Body of pancreas (tissue), 4 donors: ENCODE data around the gene HIPK3. TPM values are rescaled to one million over a fixed set of nuclear protein-coding genes. Genes with fewer than 3 reads are reported as not detected.

Experiments used
- ATAC-seq: fragments of 150-250 bp; one replicate; pipeline ENCODE4 v1.9.1; 2016
- DNase-seq, 4 donors: peaks; one replicate each; pipeline ENCODE4 v3.0.0-alpha.2; 2019
- H3K27ac ChIP-seq, 4 donors: fragments of 200-600 bp; sonication (generic); 1 replicate in 3 of 4; 2 replicates in 1 of 4; pipeline versions ENCODE4 v1.5.1 to v1.6.1; 2016 to 2019; ENCODE audit warnings: mild to moderate bottlenecking in 1 of 4, mixed read lengths in 1 of 4, moderate library complexity in 1 of 4
- H3K27me3 ChIP-seq, 2 donors: fragments of 200-600 bp; sonication (generic); one replicate each; pipeline ENCODE4 v1.6.0; 2016; ENCODE audit warnings: mild to moderate bottlenecking in 1 of 2
- H3K36me3 ChIP-seq, 2 donors: fragments of 200-600 bp; sonication (generic); replicated peaks in 1 of 2; 2 replicates each; pipeline ENCODE4 v1.5.1; 2016; ENCODE audit warnings: low read depth in 2 of 2; ENCODE audit not compliant: insufficient read depth in 1 of 2
- H3K4me1 ChIP-seq: fragments of 200-600 bp; sonication (generic); one replicate; pipeline ENCODE4 v1.6.0; 2016
- H3K4me3 ChIP-seq, 2 donors: fragments of 200-600 bp; sonication (generic); 1 replicate in 1 of 2; 2 replicates in 1 of 2; pipeline ENCODE4 v1.5.1; 2016 to 2019
- H3K9me3 ChIP-seq, 3 donors: fragments of 200-600 bp; sonication (generic); 1 replicate in 2 of 3; 2 replicates in 1 of 3; pipeline ENCODE4 v1.5.1; 2016
- POLR2A ChIP-seq, 3 donors: fragments of 450-650 bp; IDR thresholded peaks; one replicate each; pipeline ENCODE4 v1.6.1; 2016; ENCODE audit warnings: antibody characterized with exemption in 3 of 3, mild to moderate bottlenecking in 2 of 3
- WGBS, 2 donors: methylation state at CpG; one replicate each; pipeline ENCODE4 v1.1.5; 2017; 5-methylcytosine and 5-hydroxymethylcytosine counted together
- intact Hi-C: fragments of 100-400 bp; cut with DNase I; formaldehyde crosslinking; loops from one replicate; pipeline ENCODE4 v1.15.1; 2023
- total RNA-seq, 2 donors: library from RNA; depleted of rRNA; stranded (reverse); fragments of >200 nt; gene quantifications; one replicate each; pipeline ENCODE4 v1.1.0, GENCODE V29; 2016
- TF ChIP-seq, protein P1 (sequence below), 7 experiments: fragments of 450-650 bp in 4 of 7; fragments of 200-600 bp in 3 of 7; sonication (generic) in 3 of 7; IDR thresholded peaks; one replicate each; pipeline ENCODE4 v1.5.1; 2016 to 2019; ENCODE audit warnings: antibody characterized with exemption in 7 of 7

Gene HIPK3
- total RNA-seq, 2 donors from 2014 or later, result 51.7 to 57.1 TPM

DNA sequence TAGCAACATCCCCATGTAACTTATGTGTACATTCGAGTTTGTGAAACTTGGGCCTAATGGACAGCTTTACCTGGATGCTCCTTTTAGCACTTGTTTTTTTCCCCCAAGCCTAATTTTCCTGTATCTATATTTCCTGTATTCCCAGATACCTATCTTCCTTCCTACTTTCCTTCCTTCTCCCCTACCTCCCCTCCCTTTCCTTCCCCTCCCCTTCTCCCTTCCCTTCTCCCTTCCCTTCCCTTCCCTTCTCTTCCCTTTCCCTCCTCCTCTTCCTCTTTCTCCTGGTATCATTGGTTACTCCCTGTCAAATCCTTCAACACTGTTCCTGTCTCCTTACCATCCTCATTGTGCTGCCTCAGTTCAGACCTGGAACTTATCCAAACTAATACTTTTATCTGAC, 111.8 kb downstream of the HIPK3 start:
- H3K27me3 ChIP-seq, result no peaks in the 10 kb centered on the region
- WGBS, 2 donors, result 83 to 91% methylated on average over 1 of the region's 1 CpG

DNA sequence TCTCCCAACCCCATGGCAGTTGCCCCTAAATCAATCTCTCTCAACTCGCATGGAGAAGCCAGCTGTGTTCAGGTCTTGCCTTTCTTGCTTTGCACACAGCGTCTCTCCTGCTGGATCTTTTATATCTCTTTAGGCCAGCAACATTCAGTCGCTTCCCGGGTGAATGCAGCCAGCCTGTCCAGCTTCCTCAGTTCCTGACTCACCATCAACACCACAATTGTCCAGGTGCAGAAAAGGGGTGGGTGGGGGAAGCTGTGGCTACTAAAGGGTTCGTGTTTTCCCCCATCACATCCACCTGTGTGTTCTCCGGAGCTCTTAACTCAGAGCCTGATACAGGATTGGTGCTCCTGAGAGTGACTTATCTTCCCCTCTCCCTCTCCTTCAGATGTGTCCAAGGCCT, 116.5 kb downstream of the HIPK3 start:
- Histone ChIP-seq H3K27ac (no peak overlapping the region), H3K27me3 (peaks cover 0 to 14% of the 10 kb centered on the region in 2 donors), H3K36me3 (no peaks in the 10 kb centered on the region), H3K9me3 (no peaks in the 10 kb centered on the region), H3K4me1 (peaks cover 26% of the 10 kb centered on the region), H3K4me3 (no peak overlapping the region)
- DNase-seq (no peak), ATAC-seq (no peak)
- 58 to 68% methylated on average over 6 of the region's 6 CpGs for whole genome bisulfite sequencing, 2 donors
- intact Hi-C loops, result loop anchor here (5.0 kb wide), 1 partner anchor 459 kb away; no protein-coding TSS in a partner anchor
- TF ChIP-seq POLR2A (IDR thresholded peaks at IDR 0.05), result no peak
- TF ChIP-seq, protein P1, sequence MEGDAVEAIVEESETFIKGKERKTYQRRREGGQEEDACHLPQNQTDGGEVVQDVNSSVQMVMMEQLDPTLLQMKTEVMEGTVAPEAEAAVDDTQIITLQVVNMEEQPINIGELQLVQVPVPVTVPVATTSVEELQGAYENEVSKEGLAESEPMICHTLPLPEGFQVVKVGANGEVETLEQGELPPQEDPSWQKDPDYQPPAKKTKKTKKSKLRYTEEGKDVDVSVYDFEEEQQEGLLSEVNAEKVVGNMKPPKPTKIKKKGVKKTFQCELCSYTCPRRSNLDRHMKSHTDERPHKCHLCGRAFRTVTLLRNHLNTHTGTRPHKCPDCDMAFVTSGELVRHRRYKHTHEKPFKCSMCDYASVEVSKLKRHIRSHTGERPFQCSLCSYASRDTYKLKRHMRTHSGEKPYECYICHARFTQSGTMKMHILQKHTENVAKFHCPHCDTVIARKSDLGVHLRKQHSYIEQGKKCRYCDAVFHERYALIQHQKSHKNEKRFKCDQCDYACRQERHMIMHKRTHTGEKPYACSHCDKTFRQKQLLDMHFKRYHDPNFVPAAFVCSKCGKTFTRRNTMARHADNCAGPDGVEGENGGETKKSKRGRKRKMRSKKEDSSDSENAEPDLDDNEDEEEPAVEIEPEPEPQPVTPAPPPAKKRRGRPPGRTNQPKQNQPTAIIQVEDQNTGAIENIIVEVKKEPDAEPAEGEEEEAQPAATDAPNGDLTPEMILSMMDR (IDR thresholded peaks at IDR 0.05), result no peak

More for the DNA sequence above, 111.8 kb downstream of the HIPK3 start:
- intact Hi-C loops, result loop anchor here (10.0 kb wide), 1 partner anchor 316 kb away; no protein-coding TSS in a partner anchor
- ATAC-seq (no peak), DNase-seq (no peak)
- Histone ChIP-seq H3K4me1 (peaks cover 13% of the 10 kb centered on the region), H3K27ac (no peak overlapping the region), H3K9me3 (no peaks in the 10 kb centered on the region), H3K4me3 (no peak overlapping the region), H3K36me3 (no peaks in the 10 kb centered on the region)
- TF ChIP-seq, protein P1 (IDR thresholded peaks at IDR 0.05), result no peak
- TF ChIP-seq POLR2A (IDR thresholded peaks at IDR 0.05), result no peak

DNA sequence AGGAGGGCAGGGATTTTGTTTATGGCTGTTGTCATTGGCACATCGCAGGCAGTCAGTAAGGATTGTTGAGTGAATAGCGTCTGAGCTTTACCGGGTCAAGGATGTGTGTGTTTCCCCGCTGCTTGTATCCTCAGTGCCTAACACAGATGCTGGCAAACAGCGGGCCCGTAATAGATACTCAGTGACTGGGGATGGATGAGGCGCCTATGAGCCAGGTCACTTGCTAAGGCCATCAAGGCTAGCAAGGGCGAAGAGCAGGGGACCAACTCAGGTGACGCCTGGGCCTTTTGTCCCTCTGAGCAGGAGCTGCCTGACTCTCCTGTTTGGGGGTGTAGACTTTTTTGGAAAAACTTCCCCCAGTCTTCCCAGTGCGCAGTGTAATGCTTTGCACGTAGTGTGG, 118.1 kb downstream of the HIPK3 start:
- no peak for TF ChIP-seq POLR2A (IDR thresholded peaks at IDR 0.05)
- TF ChIP-seq, protein P1 (IDR thresholded peaks at IDR 0.05), result no peak
- intact Hi-C loops, result no loop called here
- no peaks in the 10 kb centered on the region for H3K9me3 ChIP-seq
- 79 to 83% methylated on average over 11 of the region's 11 CpGs for WGBS, 2 donors
- peaks cover 0 to 14% of the 10 kb centered on the region in 2 donors for H3K27me3 ChIP-seq
- DNase-seq (no peak), ATAC-seq (no peak)
- peaks cover 24% of the 10 kb centered on the region for H3K4me1 ChIP-seq
- no peak overlapping the region for H3K4me3 ChIP-seq
- no peak overlapping the region for H3K27ac ChIP-seq
- no peaks in the 10 kb centered on the region for H3K36me3 ChIP-seq

DNA sequence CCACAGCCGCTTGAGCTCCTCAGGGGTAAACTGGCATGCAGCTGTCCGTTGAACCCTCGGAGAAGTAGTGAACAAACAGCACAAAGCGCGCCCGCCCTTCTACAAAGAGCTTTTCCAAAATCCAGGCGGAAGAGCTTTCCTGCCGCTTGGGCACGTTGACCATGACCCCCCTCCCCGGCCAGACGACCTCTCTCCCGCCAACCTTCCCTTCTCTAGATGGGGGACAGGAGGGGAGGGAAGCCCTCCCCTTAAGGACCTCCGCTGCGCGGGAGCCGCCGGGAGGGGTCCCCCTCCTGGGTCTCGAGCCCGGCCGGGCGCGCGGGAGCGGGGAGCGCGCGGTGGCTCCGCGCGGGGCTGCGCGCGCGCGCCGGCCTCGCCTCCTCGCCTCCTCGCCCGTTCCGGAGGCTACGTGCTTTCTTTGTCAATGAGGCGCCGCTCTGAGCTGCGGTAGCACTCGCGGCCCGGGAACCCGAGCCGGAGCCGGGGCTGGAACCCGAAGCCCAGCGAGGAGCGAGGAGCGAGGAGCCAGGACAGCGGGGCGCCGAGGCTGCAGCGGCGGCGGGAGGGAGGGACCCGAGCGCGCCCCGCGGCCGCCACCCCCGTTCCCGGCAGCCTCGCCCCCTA, 118.6 kb downstream of the HIPK3 start, which contains the start of gene KIAA1549L:
TSS of gene KIAA1549L (plus strand) at position 421 of the 624 bp plus-strand sequence.
- peaks cover 18% of the 10 kb centered on the region for H3K4me1 ChIP-seq
- H3K36me3 ChIP-seq, result no peaks in the 10 kb centered on the region
- H3K27ac ChIP-seq, result no peak within 1 kb of the TSS
- H3K27me3 ChIP-seq, result peaks cover 0 to 14% of the 10 kb centered on the region in 2 donors
- ATAC-seq (peak; percentile 18), DNase-seq (no peak)
- intact Hi-C loops, result no loop called here
- TF ChIP-seq, protein P1 (IDR thresholded peaks at IDR 0.05), result no peak
- TF ChIP-seq POLR2A (IDR thresholded peaks at IDR 0.05), result no peak
- H3K9me3 ChIP-seq, result no peaks in the 10 kb centered on the region
- H3K4me3 ChIP-seq, result no peak within 1 kb of the TSS
- WGBS, 2 donors, result 3% methylated on average over 7 to 64 of the region's 70 CpGs
